Transverse colon (tissue), 3 donors: ENCODE results near the gene TMC5.

ENCODE experiments used
- CTCF ChIP-seq, 5 experiments: fragments of 200-600 bp in 3 of 5; fragments of 450-650 bp in 2 of 5; sonication (generic) in 3 of 5; IDR thresholded peaks; 1 replicate in 2 of 5; 2 replicates in 3 of 5; pipeline ENCODE4 v1.5.1; 2016 to 2017; ENCODE audit warnings: antibody characterized with exemption in 5 of 5, inconsistent platforms in 3 of 5, mild to moderate bottlenecking in 2 of 5, moderate library complexity in 1 of 5
- EP300 ChIP-seq: sonication (generic); formaldehyde crosslinking; IDR thresholded peaks from one replicate; pipeline ENCODE4 v1.6.1; 2017; ENCODE audit warnings: antibody characterized with exemption, low read depth
- POLR2A ChIP-seq: fragments of 450-650 bp; IDR thresholded peaks from one replicate; pipeline ENCODE4 v1.6.1; 2016; ENCODE audit warnings: antibody characterized with exemption, mild to moderate bottlenecking, moderate library complexity

- no peak for TF ChIP-seq CTCF (IDR thresholded peaks at IDR 0.05)
- peak; percentile 76 for TF ChIP-seq POLR2A
- TF ChIP-seq EP300: no peak
These were observed at the start of gene TMC5 for GRCh38 chr16:19417640-19418039.
